ENCODE results near the gene HNRNPLL.

HNRNPLL gene

DNA sequence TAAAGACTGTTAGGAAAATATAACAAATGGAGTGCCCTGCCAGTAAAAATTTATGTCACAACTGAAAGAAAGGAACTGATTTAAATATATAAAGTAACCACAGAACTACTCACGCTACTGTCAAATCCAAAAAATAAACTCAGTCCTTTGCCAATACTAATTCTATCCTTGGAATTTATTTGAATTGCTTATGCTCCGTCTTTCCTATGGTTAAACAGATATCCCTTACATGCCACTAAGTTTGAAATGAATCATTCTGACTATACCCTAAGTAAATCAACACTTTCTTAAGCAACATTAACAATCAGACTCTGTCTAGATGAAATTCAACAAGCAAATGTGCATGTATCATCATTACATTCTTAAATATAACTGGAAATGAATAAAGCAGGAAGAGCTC is 9.8 kb downstream of the HNRNPLL start:
- DNase-seq (ENCODE audit: low read depth): no peak

DNA sequence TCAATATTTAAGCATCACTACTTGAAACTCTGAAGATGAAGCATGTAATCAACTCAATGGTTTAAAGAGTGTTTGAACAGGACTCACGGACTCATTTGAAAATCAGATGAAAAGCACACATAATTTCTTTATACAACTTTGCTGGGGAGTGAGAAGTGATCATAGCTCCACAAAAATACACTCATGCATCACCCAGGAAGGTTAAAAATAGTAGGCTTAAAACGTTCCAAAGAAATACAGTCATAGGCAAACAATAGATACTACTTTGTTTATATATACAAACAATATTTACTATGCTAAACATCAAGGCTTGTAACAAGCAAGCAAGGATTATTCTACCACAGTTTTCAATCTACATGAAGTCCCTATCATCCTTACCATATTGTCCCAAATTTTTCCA is 11.6 kb downstream of the HNRNPLL start:
- DNase-seq (ENCODE audit: low read depth): no peak

DNA sequence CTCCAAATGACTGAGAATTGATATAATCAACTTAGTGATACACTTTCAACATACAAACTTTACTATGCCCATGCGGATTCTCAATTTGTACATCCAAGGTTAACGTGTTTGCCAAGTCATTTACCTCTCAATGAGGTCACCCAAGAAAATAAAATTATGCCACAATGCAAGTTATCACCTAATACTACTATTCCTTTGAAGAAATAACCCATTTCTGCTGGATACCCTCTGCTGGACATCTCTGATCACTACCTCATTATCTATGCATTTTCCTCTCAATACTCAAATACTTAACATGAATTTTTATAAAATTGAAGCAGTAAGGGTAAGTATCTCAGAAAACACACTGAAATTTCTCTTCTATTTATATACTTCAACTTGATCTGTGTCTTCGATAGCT is 12.7 kb downstream of the HNRNPLL start:
- no peak for DNase-seq (ENCODE audit: low read depth)

DNA sequence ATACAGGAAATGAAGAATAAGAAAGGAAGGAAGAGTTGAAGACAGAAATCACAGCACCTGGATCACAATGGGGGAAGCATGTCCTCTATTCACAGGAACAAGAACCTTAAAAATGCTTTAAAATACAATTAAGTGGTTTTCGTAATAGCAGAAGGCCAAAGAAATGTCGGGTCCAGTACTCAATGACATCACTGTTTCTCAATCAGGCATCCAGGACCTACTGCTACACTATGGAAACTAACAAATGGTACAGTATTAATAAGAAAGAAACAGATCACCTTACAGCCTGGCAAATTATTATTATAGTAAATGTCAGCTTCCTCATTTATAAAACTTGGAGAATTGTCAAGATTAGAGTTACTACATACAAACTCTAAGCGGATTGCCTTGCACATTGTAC is 15.8 kb downstream of the HNRNPLL start:
- DNase-seq (ENCODE audit: low read depth): no peak

DNA sequence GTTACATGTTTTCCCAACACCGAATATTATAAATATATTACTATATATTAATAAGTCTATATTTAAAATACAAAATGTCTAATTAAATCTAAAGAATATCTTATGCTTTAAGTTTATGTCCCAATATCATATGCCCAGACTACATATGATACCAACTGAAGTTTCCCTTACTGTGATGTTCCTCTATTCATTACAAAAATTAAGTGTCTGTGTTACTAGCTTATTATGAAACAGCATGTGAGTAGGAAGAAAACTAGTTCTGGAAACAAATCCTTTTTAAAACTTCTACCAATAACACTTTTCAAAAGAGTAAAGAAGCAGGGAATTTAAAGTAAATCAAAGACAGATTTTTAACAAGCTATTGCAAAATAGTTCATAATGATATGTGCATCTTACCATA is 17.8 kb downstream of the HNRNPLL start:
- DNase-seq (ENCODE audit: low read depth): no peak

DNA sequence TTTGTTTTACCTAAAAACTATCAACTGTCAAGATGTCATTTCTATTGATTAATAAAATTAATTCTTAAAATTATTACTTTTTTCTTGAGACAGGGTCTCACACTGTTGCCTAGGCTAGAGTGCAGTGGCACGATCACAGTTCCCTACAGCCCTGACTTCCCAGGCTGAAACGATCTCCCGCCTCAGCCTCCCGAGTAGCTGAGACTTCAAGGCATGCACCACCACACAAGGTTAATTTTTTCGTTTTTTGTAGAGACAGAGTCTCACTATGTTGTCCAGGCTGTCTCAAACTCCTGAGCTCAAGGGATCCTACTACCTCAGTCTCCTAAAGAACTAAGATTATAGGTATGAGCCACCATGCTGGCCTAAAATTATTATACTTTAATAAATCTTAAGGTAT is 18.7 kb downstream of the HNRNPLL start:
- DNase-seq (ENCODE audit: low read depth): no peak

DNA sequence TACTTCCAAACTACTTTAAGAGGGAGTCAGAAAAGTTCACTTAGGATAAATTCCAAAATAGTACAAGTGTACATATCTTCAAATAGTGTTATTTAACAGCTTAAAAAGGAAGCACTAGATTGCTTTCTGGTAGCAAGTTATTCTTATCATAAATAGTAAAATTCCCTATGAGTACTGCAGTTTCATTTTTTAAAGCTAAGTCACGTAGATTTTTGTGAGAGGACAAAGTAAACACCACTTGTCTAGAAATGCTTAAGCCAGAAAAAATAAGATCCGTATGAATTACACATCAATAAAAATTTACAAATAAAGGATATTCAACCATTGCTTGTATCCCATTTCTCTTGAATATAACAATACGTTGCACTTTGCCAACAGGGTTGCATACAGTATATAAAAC is 19.2 kb downstream of the HNRNPLL start:
- no peak for DNase-seq (ENCODE audit: low read depth)

DNA sequence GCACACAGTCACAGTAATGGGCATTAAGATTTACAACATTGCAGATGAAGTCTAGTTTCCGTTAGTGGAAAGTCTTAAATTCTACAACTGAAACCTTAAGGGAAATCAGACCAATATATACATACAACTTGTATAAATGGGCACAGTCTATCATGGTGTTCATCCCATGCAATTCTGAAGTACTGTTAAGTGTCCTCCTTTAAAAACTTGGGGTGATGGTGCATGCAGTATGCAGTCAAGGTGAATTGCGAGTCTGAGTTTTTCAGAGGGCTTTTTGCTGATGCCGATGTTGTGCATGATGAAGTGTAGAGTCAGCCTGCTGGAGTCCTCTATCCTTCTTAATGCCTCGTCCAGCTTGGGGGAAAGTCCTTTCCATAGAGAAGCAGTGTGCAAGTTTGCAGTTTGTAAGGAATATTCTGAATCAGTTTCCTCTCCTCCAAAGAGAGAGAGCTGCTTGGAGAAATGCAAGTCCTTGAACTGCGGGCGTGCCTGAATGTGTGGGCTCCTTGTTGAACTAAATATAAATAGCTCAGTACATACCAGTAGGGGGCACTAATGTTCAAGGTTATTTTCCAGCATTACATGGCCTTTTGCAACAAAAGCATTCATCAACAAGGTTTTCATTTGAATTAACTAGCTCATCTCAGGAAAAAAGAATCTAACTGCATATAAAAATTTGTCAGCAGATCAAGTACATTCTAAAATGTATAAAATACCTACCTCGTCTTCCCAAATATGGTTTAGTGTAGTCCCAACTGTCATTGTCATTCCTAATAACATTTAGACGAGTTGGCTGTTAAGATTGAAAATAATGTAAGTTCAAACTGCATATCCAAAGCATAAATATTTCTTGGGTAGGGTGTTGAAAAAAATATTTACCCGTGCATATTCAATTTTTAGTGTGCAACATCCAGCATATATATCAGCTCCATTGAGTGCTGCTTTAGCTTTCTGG is 21.3 kb downstream of the HNRNPLL start:
- no peak for DNase-seq (ENCODE audit: low read depth)

DNA sequence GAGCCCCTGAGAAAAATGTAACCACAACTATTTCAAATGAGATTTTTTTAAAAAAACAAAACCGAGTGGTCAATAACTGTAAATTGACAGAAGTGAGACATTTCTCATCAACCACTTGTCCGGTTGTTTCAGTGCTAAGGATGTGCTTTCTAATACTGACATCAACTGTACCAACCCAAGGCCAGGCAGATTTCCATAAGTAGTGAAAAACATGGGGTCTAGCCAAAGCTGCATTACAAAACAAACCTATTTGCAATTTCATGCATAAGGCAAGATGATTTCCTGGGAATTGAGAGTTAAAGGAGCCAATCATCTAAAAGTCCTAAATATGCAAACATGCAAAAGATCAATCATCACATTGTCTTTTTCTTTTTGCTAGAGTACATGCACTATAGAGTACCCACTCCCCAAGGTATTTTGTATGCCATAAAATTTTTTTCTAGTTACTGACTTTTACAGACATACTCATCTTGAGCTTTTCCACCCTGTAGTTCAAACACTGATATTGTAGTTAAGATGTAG is 22.6 kb downstream of the HNRNPLL start:
- DNase-seq (ENCODE audit: low read depth): no peak

DNA sequence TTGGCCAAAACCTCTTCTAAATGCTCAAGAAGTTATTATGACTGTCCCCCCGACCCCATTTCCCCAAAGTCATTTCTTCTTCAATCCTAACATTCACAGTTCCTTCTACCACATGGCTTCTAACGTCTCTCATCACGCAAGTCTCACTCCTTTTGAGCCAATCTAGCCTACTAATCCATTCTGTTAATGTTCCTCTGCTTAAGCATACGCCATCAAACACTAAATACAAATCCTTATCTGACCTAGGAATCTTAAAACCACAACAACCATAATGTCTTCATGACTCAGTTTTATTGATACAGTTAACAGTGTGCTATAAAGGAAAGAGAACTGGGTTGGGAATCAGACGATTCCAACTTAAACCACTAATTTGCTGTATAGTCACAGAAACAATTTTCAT is 23.9 kb downstream of the HNRNPLL start:
- no peak for DNase-seq (ENCODE audit: low read depth)

DNA sequence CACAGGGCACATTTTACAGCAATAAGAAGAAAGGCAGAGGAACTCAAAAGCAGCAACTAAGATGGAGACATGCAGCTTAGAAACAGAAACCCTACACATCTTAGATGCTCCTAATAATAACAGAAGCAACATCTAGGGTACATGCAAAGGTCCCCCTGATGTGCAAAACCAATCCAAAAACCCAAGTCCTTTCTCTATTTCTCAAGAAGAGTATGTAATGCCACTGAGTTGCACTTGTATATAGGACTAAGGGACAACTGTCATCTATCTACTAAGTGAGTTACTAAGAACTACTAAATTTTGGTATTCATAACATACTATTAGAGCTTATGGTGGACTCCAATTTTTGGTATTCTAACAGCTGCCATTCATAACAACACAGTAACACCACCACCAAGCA is 28.4 kb downstream of the HNRNPLL start:
- no peak for DNase-seq (ENCODE audit: low read depth)

DNA sequence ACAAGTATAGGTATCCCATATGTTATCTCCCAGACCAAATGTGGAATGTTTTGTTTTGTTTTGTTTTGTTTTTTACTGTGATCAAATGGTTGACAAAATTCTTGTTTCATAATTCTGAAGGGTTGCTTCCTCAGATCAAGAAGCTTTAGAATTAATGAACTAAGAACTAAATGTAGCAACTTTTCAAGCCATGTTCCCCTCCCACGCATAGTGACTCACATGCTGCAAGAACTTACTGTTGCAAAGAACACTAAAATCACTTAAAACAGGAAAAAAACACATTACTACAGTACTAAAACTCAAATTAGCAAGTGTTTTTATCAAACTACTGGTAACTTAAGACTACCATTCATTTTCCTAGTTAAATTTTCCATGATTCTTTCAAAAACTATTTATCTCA is 30.6 kb downstream of the HNRNPLL start:
- DNase-seq (ENCODE audit: low read depth): peak; percentile 11

DNA sequence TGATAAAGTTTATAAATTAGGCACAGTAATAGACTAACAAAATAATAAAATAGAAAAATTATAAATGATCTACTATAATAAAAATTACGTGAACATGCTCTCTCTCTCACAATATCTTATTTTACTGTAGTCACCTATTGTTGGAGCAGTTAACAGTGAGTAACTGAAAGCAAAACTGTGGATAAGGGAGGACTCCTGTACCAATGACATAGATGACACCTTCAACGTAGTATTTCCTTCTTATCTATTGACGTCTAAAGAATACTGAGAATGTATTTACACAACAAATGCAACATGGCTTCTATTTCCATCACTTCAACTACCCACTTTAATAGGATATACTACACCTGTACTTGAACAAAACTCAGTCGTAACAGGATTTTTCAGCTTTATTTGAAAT is 31.5 kb downstream of the HNRNPLL start:
- no peak for DNase-seq (ENCODE audit: low read depth)

DNA sequence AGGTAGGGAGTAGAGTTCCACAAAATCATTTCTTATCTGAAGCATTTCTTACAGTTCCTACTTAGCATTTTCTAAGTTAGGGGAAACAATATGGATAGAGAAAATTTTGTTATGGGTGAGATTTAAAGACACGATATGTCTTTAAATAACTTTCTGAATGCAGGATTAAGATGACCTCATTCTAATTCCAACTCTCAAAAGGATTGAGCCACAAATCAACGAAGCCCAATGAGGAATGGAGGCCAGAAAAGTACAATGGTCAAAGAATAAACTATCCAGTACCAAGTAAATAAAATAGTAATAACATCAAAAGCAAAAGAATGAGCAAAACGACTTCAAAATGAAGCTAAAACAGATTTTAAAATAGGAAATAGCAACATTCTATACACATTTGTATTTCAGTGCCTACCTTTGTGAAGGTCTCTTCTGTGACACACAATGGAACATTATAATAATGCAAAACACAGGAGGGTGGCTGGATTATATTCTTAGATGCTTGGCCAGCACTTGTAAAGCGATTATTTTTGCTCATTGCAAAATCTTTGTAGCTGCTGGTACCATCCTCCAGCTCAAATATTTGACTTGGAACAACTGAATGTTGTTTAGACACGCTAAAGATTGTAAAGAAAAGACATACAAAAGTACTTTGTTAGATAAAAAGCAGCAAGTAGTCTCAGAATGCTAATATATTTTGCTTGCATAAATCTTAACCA is 33.8 kb downstream of the HNRNPLL start:
- DNase-seq (ENCODE audit: low read depth): no peak

DNA sequence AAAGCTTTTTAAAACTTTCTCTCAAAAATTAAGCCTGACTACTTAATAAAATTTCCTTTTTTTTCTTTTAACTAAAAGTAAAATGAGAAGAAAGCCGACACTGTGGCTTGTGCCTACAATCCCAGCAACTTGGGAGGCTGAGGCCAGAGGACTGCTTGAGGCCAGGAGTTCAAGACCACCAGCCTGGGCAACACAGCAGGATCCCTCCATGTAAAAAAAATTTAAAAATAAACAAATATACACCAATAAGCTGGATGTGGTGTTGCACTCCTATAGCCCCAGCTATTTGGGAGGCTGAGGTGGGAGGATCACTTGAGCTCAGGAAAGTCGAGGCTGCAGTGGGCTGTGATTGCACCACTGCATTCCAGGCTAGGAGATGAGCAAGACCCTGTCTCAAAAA is 37.4 kb downstream of the HNRNPLL start:
- no peak for DNase-seq (ENCODE audit: low read depth)

DNA sequence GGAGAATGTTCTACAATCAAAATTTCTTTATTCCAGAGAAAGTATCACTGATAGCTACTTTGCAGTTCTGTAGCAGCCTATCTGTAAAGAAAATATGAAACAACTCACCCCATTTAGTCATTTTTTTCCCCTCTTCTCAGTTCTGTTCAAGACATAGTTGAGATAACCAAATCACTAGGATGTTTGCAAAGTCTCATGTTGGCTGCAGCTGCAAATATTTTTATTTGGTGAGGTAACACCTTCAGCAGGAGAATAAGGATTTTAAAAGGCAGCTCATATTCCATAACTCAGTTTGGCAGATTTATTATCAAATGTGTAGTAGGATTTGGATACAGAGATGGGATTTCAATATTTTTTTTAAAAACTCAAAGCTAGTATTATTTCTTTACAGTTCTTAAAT is 41.0 kb downstream of the HNRNPLL start:
- no peak for DNase-seq (ENCODE audit: low read depth)

DNA sequence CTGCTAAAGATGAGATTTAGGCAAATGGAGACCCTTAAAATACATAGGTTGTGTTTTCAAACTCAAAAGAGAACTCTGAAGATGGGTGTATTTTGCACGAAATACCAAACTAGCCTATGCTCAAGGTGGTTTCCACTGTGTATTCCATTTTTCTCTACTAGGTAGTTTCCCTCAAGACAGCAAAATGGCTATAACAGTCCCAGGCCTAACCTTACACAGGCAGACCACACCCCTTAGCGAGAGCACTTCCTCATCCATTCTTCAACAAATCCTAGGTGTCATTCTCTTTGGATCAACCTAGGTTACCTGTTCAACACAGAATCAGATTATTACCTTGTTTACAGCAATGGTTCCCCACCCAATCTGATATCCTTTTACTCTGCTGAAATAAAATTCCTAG is 42.6 kb downstream of the HNRNPLL start:
- DNase-seq (ENCODE audit: low read depth): no peak

DNA sequence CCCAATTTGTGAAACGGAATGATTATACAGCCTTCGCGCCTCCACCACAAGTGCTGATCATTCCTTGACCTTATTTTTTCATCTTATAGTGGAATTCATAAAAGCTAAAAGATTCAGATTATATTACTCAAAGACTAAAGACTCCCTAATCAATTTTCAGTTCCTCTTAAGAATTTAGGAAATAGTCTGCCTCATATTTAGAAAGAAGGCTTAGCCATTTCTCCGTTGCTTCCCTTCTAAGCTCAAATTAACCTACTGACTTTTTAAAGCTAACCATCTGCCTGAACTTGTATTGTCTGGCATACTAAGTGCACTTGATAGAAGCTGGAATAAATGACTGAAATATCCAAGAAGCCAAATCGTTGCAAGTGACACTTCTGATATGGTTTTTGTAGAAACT is 44.7 kb downstream of the HNRNPLL start:
- DNase-seq (ENCODE audit: low read depth): no peak

DNA sequence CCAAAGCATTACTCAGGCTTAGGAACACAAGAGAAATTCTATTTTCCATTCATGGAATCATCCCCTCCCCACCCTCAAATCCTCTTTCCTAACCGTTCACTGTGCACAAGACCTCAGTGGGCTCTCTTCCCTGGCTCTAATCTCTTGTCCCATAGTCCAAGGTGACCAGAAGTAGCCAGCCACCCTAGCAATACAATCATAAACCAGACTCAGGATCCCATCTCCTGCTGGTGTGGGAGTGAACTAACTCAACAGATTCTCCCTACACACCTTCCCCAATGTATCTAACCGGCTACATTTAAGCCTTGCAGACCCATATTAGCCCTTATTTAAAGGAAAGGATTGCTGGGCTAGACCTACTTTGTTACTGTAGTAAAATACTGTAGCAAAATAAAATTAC is 45.5 kb downstream of the HNRNPLL start:
- no peak for DNase-seq (ENCODE audit: low read depth)

DNA sequence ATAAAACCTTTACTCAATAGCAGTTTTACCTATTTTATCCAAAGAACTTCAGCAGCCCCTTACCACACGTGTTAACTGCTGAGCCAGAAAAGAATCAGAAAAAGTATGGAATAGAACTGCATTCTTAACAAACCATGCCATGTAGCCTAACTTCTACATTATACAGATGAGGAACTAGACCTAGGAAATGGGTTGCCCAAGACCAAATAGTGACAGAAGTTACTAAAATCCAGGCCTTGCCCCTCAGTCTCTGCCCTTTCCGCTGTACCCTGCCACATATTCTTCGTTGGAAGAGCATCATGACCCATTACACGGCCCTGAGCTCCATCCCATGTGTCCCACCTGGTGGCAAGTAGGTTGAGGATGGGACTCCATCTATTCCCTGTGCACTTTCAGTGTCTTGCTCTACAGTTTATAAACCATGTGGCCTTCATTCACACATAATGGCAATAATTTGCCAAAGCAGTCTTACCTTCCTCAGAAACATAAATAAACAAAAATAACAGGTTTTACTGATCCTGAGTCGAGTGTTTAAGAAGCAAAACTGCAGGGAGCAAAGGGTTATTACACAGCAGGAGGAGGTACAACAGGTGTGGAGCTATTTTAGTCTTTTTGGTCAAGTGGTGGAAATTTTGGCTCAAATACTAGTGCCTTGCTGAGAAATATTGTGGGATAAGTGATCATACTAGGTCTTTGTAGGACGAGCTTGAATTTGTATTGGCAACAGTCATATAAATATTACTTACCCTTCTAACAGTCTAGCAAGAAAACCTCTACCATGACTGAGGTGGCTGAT is 46.5 kb downstream of the HNRNPLL start:
- no peak for DNase-seq (ENCODE audit: low read depth)

DNA sequence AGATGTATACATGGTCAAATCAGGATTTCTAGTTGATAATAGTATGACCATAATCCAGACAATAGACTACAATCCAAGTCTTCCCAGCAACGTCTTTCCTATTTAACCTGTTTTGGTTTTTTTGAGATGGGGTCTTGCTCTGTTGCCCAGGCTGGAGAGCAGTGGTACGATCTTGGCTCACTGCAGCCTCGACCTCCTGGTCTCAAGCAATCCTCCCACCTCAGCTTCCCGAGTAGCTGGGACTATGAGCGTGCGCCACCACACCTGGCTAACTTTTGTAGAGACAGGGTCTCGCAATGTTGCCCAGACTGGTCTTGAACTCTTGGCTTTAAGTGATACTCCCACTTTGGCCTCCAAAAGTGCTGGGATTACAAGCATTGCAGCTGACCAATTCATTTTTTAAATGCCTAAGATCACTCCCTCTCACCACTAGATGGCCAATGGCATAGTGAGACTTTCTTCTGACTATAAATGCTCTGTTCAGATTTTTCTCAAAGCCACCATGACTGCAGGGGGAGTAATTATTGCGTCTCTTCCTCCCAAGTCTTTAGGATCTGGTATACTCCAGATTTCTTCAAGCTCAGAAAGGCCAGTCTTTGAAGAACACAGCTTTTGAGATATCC is 47.6 kb downstream of the HNRNPLL start:
- no peak for DNase-seq (ENCODE audit: low read depth)

DNA sequence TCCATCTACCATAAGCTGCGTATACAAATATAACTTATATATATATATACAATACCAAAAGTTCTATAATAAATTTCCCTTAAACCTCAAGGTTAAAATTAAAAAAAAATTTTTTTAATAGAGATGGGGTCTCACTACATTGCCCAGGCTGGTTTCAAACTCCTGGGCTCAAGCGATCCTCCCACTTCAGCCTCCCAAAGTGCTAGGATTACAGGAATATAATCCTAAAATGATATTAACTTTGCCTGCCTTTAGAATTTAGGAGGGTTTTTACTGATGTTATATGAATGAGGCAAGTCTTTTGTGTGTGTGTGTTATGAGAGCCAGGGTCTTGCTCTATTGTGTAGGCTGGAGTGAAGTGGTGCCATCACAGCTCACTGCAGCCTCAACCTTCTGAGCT is 49.2 kb downstream of the HNRNPLL start:
- no peak for DNase-seq (ENCODE audit: low read depth)

Data from stimulated activated CD8-positive, alpha-beta memory T cell treated with anti-CD3 and anti-CD28 coated beads, Interleukin-4, amount 100 ng/mL, for 24 hours (primary cell).